ENCODE data around the gene PRRX2. TPM values are rescaled to one million over a fixed set of nuclear protein-coding genes. Genes with fewer than 3 reads are reported as not detected.
A peak's percentile ranks its signal among the peaks of the same experiment; 100 is the strongest.
"Not testable (repeated sequence)": the region's sequence is repeated elsewhere in the genome, so short reads cannot be mapped to it uniquely, and the experiment has no call there.

The PRRX2 gene
- polyA plus RNA-seq, 10 donors: 1.7 to 9.3 (median 3.9) TPM

DNA sequence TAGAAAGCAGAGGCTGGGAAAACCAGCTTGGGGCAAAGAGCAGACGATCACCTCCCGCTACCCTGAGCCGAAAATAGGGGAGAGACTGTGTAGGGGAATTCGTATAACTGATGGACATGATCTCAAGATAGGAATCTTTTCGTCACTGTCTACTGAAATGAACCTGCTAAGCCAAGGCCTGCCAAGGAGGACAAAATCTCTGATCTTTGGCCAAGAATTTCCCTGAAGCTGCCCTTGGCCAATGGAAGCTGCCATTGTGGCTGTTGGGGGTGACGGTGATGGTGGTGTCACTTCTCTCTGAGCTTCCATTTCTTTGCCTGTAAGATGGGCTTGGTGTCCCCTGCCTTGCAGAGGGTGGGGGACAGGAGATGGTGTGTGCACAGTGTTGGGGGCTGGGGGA, 90.7 kb downstream of the PRRX2 start:
- no peak for DNase-seq

DNA sequence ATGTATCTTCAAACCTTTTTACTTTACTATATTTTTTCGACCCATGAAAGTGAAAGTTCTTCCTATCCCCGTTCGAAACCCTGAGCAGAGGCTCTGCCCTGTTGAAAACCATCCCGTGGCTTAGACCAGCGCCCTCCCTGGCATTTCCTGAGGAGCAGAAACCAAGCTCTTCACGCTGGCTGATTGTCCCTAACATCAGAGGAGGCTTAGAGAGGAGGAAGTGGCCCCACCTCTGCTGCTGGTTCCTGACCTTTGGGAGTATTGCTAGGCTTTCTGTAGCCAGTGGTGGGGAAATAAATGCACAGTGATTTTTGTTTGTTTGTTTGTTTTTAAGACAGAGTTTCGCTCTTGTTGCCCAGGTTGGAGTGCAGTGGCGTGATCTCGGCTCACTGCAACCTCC, 91.6 kb downstream of the PRRX2 start:
- DNase-seq: no peak

DNA sequence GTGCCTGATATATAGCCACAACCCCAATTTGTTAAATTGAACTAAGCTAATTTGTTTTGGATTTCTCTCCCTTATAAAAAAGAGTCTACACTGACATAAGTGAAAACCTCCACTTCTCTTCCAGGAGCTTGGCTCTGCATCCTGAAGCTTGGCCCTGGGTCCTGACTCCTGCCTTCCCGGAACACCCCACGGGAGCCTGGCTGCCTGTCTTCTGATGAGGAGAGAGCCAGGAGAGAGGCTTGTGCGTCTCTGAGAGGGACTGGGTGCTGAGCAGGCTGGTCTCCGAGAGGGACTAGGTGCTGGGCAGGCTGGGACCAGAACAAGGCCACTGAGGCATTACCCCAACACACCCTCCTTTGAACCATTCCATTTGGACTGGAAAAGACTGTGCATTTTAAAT, 93.9 kb downstream of the PRRX2 start:
- DNase-seq: peak in 2 of 3 donors; percentile 38 to 51

DNA sequence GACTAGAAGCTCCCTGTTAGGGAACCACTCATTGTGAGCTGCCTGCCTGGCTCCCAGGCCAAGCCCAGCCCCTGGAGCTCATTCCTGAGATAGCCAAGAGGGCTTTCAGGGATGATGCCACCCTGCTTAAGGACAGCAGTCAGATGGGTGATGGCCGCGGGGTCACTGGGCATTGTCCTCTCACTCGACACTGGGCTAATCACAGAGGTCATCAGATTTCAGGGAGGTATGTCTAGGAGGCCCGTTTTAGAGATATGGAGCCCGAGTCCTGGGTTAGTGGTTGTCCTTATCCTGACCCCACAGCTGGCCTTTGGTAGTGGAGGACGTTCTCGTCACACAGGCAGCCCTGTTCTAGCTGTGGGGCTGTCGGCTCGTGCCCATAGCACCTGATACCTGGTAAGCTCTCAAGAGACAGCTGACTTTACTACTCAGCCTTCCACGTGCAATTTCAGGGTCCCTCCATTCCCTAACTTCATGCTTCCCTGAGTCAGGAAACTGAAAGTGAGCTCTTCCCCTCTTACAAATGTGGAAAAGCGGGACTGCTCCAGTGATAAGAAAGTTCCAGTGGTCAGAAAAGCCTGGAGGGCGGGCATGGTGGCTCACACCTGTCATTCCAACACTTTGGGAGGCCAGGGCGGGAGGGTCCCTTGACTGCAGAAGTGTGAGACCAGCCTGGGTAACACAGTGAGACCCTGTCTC, 94.5 kb downstream of the PRRX2 start:
- DNase-seq: no peak

DNA sequence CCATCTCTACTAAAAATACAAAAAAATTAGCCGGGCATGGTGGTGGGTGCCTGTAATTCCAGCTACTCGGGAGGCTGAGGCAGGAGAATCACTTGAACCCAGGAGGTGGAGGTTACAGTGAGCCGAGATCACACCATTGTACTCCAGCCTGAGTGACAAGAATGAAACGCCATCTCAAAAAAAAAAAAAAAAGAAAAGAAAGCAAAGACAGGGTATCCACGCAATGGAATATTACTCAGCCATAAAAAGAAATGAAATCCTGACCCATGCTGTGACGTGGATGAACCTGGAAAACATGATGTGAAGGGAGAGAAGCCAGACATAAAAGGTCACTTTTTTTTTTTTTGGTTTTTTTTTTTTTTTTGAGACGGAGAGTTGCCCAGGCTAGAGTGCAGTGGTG, 95.3 kb downstream of the PRRX2 start:
- DNase-seq: not testable (repeated sequence)

DNA sequence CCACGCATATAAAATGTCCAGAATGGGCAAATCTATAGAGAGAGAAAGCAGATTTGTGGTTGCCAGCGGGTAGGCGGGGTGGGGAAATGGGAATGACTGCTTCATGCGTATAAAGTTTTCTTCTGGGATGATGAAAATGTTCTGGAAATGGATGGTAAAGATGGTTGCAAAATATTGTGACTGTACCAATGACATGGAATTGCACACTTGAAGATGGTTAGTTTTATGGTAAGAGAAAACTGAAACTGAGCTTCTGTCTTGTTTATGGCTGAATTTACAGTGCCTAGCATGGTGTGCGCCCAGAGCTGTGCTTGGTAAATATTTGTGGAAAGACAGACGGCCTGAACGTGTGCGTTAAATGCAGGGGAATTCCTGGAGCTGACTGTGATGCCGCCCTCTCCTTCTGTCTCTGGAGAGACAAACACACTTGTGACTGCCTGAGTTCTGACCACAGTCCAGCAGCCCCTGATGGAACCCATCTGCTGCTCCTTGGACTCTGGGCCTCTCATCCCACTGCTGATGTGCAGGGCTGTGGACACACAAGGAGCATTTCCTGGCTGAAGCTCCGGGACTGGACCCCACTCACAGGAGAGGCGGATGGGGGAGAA, 96.0 kb downstream of the PRRX2 start:
- DNase-seq: peak in 2 of 3 donors; percentile 44 to 56

DNA sequence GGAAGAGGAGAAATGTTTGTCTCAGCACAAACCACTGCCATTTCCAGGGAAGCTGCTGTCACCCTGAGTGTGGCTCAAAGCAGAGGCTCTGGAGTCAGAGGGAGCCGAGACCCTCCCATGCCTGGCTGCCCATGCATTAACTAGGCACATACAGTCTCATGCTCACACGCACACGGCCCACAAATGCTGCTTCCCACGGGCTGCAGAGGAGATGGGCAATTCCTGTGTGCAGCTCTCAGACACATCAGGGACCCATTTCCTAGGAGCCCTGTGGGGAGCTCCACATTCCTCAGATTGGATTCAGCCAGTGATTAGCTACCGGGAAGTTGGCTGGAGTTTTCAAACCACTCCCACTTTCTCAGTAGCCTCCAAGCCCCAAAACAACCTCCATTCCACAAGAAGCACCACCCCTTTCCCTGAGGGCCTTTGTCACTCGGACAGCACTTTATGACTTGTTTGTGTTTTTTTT, 96.5 kb downstream of the PRRX2 start:
- peak; percentile 54 to 88 (median 75) for DNase-seq

DNA sequence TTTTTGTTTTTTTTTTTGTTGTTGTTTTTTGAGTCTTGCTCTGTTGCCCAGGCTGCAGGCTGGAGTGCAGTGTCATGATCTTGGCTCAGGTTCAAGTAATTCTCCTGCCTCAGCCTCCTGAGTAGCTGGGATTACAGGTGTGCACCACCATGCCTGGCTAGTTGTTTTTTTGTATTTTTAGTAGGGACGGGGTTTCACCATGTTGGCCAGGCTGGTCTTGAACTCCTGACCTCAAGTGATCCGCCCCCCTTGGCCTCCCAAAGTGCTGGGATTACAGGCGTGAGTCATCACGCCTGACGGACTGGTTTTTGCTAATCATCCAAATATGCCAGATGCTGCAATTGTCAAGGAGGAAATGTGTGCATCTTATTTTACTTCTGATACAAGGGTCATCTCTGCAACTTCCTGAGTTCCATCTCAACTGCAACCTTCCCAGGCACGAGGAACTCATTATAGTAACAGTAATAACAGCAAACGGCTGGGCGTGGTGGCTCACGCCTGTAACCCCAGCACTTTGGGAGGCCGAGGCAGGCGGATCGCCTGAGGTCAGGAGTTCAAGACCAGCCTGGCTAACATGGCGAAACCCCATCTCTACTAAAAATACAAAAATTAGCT, 97.0 kb downstream of the PRRX2 start:
- peak; percentile 52 to 91 (median 84) for DNase-seq

DNA sequence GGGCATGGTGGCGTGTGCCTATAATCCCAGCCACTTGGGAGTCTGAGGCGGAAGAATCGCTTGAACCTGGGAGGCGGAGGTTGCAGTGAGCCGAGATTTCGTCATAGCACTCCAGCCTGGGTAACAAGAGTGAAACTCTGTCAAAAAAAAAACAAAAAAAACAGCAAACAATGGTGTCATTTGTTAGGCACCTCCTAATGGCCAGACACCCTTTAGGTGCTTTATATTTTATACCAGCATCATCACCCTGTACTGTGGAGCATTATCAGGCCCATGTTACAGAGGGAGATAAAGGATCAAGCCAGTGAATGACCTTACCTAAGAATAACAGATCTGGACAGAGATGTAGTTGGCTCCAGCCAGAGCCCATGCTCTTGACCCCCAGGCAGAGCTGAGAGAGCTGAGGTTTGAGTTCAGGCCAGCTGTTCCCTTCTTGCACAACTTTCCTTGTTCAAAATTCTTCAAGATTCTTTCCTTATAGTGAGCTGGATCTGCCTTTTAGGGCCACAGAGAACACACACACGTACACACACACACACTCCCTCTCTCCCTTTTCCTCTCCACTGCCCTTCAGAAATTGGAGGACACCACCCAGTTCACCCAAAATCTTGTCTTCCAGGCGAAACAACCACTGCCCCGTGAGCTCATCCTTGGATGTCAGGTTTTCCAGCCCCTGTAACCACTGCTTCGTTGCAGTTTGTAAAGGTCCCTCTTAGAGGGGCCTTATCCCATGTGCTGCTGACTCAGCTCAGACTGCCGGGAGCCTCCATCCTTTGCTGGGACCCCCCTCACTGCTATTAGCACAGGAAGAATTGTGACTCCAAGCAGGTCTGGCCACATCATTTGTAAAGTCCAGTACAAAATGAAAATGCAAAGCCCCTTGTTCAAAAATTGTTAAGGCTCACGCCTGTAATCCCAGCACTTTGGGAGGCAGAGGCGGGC, 97.8 kb downstream of the PRRX2 start:
- DNase-seq: peak; percentile 30 to 76 (median 46)

DNA sequence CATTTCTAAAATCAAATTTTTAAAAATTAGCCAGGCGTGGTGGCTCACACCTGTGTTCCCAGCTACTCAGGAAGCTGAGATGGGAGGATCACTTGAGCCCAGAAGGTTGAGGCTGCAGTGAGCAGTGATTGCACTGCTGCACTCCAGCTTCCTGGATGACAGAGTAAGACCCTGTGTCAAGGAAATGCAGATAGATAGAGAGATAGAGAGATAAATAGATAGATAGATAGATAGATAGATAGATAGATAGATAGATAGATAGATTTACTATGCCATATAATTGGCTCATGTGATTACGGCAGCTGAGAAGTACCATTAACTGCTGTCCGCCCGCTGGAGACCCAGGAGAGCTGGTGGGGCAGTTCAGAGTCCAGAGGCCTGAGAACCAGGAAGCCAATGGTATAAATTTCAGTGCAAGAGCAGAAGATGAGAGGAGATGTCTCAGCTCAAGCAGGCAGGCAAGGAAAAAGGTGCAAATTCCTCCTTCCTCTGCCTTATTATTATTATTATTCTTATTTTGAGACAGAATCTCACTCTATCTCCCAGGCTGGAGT, 100.4 kb downstream of the PRRX2 start:
- no peak for DNase-seq

DNA sequence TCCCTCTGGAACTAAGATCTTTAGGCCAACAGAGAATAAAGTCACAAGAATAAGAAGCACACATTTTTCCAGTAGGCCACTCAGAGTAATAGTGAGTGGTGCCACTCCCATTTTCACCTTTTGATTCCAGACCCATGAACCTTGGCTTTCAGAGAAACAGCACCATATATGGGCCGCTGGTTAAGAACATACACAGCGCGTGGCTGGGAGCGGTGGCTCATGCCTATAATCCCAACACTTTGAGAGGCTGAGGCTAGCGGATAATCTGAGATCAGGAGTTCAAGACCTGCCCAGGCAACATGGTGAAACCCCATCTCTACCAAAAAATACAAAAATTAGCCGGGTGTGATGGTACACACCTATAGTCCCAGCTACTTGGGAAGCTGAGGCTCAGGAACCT, 103.0 kb downstream of the PRRX2 start:
- no peak for DNase-seq

DNA sequence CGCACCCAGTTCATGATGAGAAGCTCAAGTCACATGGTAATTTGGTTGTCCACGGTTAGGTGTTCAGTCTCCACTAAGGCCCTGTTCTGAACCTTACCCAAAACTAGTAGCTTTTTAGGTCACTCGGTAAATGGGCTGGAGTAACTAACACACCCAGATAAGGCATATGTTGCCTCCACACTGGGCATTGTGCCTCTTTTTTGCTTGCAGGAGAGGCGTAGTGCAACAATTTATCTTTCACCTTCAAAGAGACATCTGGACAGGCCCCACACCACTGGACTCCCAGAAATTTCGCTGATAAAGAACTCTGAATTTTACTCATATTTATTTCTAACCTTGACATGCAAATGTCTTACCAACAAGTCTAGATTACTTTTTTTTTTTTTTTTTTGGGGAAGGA, 104.2 kb downstream of the PRRX2 start:
- DNase-seq: no peak

DNA sequence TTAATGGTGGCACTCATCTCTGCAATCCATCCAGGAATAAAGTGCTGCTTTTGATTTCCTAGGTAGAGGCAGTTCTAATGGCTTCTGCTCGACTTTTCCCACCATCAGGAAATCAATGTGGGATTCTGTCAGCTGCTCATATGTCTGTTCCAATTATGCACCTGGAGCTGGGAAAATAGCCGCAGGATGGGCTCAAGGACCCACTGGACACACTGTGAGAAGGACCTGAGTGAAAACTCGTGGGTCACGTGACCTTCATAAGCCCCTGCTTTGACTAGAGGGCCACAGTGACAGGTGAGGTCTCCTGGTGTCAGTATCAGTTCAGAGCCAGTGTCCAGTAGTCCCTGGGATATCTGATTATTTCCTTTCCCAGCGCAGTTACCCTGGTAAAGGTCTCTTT, 105.3 kb downstream of the PRRX2 start:
- DNase-seq: no peak

Other genes starting within 250 kb of the PRRX2 start
- gene C9orf50, start 44.5 kb upstream of the PRRX2 start, polyA plus RNA-seq (ENCODE audit: insufficient read length in 10 of 10): under 1 TPM in 2 of 10 donors, not detected in 8; 0.17 to 0.18 TPM
- gene NTMT1, start 39.5 kb upstream of the PRRX2 start, polyA plus RNA-seq (ENCODE audit: insufficient read length in 10 of 10): 10 to 100 TPM; 26.6 to 37.8 (median 34.4) TPM
- 10 to 100 TPM; 10.6 to 13.8 (median 11.9) TPM for gene ASB6, start 23.5 kb upstream of the PRRX2 start, polyA plus RNA-seq (ENCODE audit: insufficient read length in 10 of 10)
- gene PTGES, start 87.4 kb downstream of the PRRX2 start, polyA plus RNA-seq (ENCODE audit: insufficient read length in 10 of 10): 10 to 100 TPM in 2 of 10 donors, 1 to 10 TPM in 8; 6.3 to 14.3 (median 8.2) TPM
- 10 to 100 TPM; 13.0 to 17.8 (median 15.4) TPM for gene TOR1B, start 137.5 kb downstream of the PRRX2 start, polyA plus RNA-seq (ENCODE audit: insufficient read length in 10 of 10)
- 10 to 100 TPM; 22.7 to 31.1 (median 24.9) TPM for gene TOR1A, start 158.5 kb downstream of the PRRX2 start, polyA plus RNA-seq (ENCODE audit: insufficient read length in 10 of 10)
- 10 to 100 TPM; 37.3 to 59.1 (median 52.0) TPM for gene C9orf78, start 169.6 kb downstream of the PRRX2 start, polyA plus RNA-seq (ENCODE audit: insufficient read length in 10 of 10)
- 10 to 100 TPM in 8 of 10 donors, 1 to 10 TPM in 2; 9.2 to 14.4 (median 12.5) TPM for gene USP20, start 169.8 kb downstream of the PRRX2 start, polyA plus RNA-seq (ENCODE audit: insufficient read length in 10 of 10)

Data from muscle of back (tissue), 11 donors.